GM12874 (cell line): ENCODE measurements around the gene WDFY3.

Experiments
- TF ChIP-seq, protein P1 (sequence below): IDR thresholded peaks from 2 replicates; pipeline ENCODE4 v1.5.1; 2011; ENCODE audit warnings: low read depth, mild to moderate bottlenecking, control low read depth, low read length, moderate library complexity; ENCODE audit not compliant: insufficient read depth

The WDFY3 gene

GRCh38 chr4:84623661-84624060, 342.8 kb downstream of the WDFY3 start:
- TF ChIP-seq, protein P1, sequence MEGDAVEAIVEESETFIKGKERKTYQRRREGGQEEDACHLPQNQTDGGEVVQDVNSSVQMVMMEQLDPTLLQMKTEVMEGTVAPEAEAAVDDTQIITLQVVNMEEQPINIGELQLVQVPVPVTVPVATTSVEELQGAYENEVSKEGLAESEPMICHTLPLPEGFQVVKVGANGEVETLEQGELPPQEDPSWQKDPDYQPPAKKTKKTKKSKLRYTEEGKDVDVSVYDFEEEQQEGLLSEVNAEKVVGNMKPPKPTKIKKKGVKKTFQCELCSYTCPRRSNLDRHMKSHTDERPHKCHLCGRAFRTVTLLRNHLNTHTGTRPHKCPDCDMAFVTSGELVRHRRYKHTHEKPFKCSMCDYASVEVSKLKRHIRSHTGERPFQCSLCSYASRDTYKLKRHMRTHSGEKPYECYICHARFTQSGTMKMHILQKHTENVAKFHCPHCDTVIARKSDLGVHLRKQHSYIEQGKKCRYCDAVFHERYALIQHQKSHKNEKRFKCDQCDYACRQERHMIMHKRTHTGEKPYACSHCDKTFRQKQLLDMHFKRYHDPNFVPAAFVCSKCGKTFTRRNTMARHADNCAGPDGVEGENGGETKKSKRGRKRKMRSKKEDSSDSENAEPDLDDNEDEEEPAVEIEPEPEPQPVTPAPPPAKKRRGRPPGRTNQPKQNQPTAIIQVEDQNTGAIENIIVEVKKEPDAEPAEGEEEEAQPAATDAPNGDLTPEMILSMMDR, result no peak

GRCh38 chr4:84622959-84623358, 343.5 kb downstream of the WDFY3 start:
- TF ChIP-seq, protein P1, result no peak
